ENCODE measurements around the gene SERINC3.

The SERINC3 gene

GRCh38 chr20:44464514-44464913 is 57.4 kb downstream of the SERINC3 start:
- no peak for DNase-seq (ENCODE audit: low spot score)

GRCh38 chr20:44463466-44463865 is 58.4 kb downstream of the SERINC3 start:
- no peak for DNase-seq (ENCODE audit: low spot score)

GRCh38 chr20:44461803-44462174 is 60.1 kb downstream of the SERINC3 start:
- no peak for DNase-seq (ENCODE audit: low spot score)

GRCh38 chr20:44461142-44461802 is 60.6 kb downstream of the SERINC3 start:
- DNase-seq (ENCODE audit: low spot score): no peak

- DNase-seq (ENCODE audit: low spot score): no peak
Measured at GRCh38 chr20:44460795-44461141, 61.1 kb downstream of the SERINC3 start.

- no peak for DNase-seq (ENCODE audit: low spot score)
Measured at GRCh38 chr20:44459271-44459670, 62.6 kb downstream of the SERINC3 start.

- DNase-seq (ENCODE audit: low spot score): no peak
Measured at GRCh38 chr20:44457016-44457415, 64.9 kb downstream of the SERINC3 start.

GRCh38 chr20:44456611-44457010 is 65.3 kb downstream of the SERINC3 start:
- DNase-seq (ENCODE audit: low spot score): no peak

GRCh38 chr20:44455126-44455525 is 66.7 kb downstream of the SERINC3 start:
- DNase-seq (ENCODE audit: low spot score): no peak

GRCh38 chr20:44454306-44454963 is 67.4 kb downstream of the SERINC3 start:
- DNase-seq (ENCODE audit: low spot score): no peak

GRCh38 chr20:44450903-44451450 is 70.9 kb downstream of the SERINC3 start:
- DNase-seq (ENCODE audit: low spot score): no peak

GRCh38 chr20:44450281-44450889 is 71.5 kb downstream of the SERINC3 start:
- DNase-seq (ENCODE audit: low spot score): no peak

GRCh38 chr20:44449864-44450263 is 72.0 kb downstream of the SERINC3 start:
- DNase-seq (ENCODE audit: low spot score): no peak

- DNase-seq (ENCODE audit: low spot score): no peak
Measured at GRCh38 chr20:44448753-44449546, 72.9 kb downstream of the SERINC3 start.

GRCh38 chr20:44447827-44448419 is 73.9 kb downstream of the SERINC3 start:
- DNase-seq (ENCODE audit: low spot score): no peak
